GM19397 (cell line): ENCODE measurements around the gene TRIP6.

Experiments used
- ATAC-seq: cut with Tn5 transposase; IDR thresholded peaks from one replicate; pipeline ENCODE4 v1.9.1; 2021; ENCODE audit warnings: mild to moderate bottlenecking, moderate library complexity; ENCODE audit not compliant: unreplicated experiment

TRIP6 gene, protein sequence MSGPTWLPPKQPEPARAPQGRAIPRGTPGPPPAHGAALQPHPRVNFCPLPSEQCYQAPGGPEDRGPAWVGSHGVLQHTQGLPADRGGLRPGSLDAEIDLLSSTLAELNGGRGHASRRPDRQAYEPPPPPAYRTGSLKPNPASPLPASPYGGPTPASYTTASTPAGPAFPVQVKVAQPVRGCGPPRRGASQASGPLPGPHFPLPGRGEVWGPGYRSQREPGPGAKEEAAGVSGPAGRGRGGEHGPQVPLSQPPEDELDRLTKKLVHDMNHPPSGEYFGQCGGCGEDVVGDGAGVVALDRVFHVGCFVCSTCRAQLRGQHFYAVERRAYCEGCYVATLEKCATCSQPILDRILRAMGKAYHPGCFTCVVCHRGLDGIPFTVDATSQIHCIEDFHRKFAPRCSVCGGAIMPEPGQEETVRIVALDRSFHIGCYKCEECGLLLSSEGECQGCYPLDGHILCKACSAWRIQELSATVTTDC

DNA sequence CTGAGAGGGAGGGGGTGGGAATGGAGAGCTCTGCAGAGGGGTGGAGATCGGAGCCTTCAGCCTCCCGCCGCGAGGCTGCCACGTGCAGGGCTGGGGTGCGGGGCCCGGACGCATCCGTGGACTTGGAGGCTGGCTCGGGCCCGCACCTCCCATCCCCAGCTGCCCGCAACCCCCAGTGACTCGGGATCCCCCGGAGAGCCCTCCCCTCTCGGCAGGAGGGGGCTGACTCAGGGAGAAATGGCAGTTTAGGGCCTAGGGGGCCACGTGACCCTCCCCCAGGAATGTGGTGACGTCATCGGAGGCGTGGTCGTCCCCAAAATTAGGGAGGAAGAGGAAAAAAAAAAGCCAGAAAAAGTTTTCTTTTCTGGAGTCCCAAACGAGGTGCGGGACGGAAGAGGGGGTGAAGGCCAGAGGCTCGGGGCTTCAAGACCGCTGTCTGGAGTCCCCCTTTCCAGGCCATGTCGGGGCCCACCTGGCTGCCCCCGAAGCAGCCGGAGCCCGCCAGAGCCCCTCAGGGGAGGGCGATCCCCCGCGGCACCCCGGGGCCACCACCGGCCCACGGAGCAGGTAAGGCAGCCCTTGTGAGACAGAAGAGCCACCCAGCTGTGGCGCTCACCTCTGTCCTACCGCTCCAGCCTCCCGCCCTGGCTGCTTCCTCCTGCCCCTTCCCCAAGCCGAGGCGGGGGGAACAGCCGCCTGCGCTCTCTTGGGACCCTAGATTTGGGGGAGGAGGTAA lies at the start of gene TRIP6:
TRIP6 (plus strand) TSS at position 348 of the 736 bp plus-strand sequence; CDS start at position 459, 111 bp downstream.
- no peak for ATAC-seq

DNA sequence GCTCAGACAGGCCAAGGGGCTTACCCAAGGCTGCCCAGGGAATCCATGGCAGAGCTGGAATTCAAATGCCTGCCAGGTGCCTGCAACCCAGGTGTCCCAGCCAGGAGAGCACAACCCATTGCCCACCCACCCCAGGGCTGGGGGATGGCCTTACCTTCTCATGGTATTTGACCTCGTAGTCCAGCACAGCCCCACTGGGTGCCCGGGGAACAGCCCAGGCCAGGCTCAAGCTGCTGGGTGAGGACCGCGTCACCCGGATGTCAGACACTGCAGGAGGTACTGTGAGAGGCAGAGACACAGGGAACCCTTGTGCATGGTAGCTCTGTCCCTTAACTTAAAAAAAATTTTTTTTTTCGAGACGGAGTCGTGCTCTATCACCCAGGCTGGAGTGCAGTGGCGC lies 48.8 kb upstream of the TRIP6 start:
- no peak for ATAC-seq

DNA sequence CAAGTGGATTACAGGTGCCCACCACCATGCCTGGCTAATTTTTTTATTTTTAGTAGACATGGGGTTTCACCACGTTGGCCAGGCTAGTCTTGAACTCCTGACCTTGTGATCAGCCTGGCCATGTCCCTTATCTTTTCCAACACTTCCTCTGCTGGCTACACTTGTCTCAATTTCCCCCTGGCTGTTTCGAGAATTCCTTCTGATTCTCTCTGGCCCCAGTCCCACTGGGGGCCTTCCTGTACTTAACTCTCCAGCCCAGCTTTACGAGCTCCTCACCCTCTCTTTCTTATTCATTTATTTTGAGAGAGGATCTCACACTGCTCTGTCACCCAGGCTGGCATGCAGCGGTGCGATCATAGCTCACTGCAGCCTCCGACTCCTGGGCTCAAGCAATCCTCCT lies 48.4 kb upstream of the TRIP6 start:
- ATAC-seq, result no peak

DNA sequence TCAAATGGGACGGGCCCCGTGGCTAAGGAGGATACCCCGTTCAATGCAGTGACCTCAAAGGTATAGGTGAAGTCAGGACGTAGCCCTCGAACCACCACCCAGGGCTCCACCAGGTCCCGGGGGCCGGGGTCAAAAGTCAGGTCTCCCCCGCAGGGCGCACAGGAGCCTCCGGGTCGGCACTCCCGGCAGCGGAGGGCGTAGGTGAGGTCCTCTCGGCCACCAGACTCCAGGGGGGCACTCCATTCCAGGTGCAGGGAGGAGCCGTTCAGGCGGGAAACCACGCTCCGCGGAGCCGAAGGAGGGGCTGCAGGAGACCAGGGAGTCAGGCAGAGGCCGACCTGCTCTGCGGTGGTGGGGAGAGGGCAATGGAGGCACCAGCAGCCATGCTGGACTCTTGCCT lies 47.6 kb upstream of the TRIP6 start:
- no peak for ATAC-seq

DNA sequence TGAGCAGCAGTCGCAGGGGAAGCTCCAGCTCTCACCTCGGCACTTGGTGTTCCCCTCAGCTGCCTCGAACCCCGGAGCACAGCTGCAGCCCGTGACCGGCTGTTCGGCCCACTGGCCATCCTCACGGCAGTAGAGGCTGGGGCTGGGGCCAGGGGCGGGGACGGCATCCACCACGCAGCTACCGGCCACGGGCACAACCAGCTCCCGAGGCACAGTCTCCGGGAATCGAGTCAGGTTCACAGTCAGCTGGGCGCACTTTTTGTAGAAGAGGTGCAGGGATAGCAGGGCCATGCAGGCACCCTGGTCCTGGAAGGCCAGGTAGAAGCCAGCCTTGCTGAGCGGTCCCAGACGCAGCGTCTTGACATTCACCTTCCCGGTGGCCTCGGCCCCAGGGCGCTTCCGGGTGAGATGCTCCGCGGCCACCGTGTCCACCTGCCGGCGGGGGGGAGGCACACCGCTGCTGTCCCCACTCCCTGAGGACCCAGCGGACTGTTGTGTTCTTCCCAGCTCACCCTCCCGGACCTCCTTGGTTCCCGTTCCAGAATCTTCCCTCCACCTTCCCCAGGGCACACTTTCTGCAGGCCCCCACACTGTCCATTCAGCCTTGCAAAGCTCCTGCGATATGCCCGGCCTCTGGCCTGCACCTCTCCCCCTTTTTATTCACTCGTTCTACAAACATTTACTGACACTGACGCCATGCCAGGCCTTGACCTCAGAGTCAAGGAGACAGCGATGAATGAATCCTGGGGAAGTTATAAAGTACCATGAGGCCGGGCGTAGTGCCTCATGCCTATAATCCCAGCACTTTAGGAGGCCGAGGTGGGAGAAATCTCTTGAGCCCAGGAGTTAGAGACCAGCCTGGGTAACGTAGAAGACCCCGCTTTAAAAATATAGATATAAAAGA lies 44.7 kb upstream of the TRIP6 start:
- ATAC-seq, result no peak

DNA sequence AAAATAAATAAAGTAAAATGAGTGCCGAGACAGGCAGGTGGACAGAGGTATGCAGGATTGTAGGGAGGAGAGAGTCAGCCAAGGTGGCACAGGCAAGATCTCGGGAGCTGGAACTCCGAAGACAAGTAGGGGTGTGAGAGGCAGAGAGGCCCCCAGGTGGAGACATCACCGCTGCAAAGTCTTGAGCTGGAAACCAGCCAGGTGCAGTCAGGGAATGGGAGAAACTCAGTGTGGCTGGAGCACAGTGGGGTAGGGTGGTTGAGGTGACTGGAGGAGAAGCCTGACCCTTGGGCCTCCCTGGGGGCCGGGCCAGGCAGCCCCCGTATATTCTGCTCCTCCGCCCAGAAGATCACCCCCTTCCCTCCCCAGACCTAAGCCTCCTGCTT lies 44.1 kb upstream of the TRIP6 start:
- ATAC-seq, result no peak

DNA sequence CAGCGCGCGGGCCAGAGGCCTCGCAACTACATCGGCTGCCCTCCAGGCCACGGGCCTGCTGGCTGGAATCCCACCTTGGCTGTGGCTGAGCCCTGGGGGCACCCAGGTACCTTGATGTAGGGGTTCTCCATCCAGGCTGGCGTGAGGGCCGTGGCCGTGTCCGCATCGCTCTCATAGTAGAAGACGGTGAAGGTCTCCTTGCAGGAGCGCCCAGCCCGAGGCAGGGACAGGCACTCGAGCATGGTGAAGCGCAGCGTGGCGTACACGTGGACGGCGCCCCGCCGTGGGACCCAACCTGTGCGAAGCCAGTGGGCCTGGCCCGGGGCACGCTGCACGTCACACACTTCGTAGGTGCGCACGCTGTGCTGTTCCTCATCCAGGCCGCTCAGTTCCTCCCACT lies 43.7 kb upstream of the TRIP6 start:
- no peak for ATAC-seq

DNA sequence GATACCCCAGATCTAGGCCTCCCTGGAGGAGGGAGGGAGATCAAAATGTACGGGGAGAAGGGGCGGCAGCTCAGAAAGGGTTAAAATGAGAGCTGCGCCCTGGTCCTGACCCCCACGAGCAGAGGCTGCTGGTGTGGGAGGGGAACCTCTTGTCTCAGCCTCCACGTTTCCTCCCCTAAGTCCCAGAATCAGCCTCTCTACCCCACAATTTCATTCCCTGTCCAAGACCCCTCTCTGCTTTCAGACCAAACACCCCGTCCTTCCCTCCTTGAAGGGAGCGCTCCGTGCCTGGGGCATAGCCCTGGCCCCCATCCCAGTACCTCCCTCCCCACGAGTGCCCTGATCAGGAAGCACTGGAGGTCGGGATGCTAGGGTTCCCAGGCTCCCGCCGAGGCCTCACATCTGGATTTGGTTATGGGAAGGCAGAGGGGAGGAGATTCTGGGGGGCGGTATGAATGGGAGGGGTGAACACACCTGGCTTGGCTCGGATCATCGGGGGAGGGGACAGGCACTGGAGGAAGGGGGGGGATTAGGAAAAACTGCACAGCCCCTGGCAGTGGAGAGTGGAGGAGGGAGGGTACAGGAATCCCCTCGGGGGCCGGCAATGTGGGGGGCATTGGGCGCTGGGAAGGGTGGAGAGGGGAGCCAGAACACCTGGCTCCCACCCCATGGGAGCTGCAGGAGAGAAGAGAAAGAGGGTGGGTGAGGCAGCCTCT lies 42.5 kb upstream of the TRIP6 start:
- no peak for ATAC-seq

DNA sequence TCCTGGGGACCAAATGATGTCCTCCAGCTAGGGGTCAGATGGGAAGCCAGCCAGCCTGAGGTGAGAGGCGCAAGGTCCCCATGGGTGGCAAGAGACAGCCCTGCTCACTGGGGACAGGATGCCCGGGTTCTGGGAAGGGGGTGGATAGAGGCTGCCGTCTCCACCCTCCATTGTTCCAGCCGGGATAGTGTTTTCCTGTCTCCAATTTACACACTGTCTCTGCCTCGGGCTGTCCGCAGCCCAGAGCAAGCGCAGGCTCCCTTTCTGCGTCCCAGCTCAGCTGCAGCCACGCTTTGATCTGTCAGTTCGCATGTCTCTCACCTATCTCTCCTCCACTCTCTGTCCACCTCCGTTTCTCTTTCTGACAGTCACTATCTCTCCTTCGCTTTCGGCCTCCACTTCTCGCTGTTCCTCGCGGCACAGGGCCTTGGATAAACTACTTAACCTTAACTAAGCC lies 41.9 kb upstream of the TRIP6 start:
- no peak for ATAC-seq

DNA sequence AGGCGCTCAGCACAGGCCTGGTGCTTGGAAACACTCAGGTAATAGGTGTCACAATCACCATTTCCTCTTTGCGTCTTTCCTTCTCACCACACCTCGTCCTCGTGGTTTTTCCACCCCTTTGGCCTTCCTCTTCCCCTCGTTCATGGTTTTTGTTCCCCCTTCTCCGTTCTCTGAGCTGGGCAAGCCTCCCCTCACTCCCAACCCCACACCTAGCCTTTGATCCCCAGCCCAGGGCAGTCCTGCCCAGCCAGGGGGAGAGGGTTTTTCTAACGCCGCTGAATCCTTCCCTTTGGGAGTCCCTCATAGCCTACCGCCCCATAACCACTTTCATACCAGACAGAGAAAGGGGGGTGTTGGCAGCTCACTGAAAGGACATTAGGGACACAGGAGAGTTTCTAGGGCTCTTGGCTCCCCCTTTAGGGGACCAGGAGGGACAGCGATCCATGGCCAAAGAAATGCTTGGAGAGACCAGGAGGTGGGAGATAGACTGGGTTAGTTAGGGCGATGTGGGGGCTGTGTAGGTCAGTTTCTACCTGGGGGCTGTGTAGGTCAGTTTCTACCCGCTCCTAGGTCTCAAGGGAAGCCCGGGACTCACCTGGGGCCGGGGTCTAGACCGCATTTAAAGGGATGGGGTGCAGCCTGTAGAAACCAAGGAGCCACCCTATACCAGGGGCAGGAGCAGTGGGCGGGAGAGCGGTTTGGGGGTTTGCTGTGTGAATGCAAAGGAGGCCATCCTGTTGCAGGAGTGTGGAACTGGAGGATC lies 41.3 kb upstream of the TRIP6 start:
- no peak for ATAC-seq

DNA sequence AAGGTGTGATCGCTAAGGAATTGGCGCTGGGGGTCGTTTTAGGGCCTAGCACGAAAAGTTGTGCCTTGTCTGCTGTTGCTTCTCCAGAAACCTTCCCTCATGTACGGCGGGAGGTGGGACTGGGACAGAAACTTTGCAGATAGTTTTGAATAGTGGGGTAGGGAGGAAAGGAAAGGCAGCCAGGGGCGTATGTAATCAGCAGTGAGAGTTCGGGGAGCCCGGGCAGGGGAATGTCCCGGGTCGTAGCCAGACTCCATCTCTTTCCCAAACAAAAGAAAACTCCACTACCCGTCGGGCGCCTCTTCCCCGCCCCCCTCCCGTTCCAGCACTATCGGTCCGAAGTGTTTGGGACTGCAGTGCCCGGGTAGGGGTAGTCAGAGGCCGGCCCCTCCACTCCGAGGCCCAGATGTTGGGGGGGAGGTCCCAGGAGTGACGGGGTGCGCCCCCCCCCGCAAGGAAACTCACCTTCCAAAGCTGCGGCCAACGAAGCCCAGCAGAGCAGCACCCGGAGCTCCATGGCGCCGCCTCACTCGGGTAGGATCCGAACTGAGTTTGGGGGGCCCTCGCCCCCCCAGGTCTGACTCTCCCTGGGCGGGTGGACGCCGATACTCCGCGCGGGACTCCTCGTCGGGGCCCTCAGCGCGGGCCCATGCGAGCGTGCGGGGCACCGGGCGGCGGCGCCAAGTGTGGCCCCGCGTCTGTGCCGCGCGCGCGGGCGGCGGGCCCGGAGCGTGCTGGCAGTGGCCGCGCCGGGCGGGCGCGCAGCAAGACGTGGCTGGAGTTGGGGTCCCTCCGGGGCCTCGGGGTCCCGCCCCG lies 40.5 kb upstream of the TRIP6 start:
- ATAC-seq, result no peak

DNA sequence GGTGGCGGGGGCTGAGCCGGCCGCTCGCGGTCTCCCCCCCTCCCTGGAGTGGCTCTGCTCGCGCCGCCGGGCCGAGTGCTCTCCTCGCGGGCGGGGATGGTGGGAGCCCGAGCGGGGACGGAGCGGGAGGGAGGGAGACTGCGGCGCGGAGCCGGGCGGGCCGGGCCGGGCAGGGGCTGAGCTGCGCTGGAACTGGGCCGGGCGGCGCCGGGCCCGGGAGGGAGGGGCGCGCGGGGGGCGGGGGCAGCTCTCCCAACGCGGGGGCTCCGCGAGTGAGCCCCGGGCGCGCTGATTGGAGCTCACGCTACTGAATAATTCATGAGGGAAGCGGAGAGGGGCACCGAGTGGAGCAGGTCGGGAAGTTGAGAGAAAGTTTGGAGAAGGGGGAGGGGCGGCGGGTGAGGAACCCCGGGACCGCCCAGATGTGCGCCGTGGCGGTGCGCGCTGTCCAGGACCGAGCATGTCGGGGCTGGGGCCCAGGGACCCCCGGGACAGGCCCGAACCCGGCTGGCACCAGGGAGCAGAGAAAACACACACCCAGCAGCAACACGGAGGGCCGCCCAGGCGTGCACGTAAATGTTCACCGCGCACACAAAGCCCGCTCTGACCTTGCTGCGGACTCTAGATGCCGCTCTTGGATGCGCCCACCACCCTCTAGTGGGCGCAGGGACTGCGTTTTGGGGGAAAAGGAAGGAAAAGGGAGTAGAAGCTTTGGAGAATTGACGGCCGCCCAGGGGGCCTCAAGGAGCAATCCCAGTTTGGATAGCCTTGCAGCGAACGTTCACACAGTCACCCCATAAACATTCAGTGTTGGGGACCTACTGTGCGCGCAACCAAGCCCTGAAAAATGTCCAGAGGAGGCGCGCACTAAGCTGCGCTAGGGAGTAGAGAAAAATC lies 39.6 kb upstream of the TRIP6 start, which contains the start of gene EPHB4:
EPHB4 (minus strand) TSS at position 194 of the 897 bp plus-strand sequence. CDS start 493 bp downstream, outside the sequence.
- no peak for ATAC-seq

DNA sequence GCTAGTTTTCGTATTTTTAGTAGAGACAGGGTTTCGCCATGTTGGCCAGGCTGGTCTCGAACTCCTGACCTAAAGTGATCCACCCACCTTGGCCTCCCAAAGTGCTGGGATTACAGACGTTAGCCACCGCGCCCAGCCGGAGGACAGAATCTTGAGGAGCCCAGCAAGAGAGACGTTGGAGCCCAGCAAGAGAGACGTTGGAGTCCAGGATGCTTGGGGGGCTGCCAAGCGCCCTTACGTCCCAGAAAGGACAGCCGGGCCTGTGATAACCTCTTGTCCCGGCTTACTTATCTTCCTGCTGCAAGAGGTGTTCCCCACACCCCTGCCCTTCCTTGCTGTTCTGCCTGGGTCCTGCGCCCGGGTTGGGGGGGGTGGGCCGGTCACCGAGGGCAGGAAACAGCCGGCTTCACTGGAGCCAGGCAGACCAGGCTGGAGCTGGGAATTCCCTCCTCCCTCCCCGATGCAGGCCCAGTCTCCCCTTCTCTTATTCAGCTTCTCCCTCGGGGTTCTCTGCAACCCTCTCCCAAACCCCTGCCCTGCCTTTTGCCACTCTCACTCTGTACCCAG lies 38.0 kb upstream of the TRIP6 start:
- ATAC-seq, result no peak

DNA sequence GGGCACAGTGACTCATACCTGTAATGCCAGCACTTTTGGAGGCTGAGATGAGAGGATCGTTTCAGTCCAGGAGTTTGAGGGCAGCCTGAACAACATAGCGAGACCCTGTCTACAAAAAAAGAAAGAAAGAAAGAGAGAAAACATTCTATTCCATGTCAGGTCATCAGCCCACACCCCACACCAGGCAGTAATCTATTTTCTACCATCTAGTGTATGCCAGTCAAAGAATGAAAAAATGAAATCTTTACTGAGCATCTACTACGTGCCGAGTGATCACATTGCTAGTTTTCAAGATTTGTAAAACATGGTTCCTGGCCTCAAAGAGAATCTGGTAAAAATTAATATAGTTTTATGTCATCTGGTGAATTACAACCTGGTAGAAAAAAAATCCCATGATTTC lies 36.8 kb upstream of the TRIP6 start:
- no peak for ATAC-seq

DNA sequence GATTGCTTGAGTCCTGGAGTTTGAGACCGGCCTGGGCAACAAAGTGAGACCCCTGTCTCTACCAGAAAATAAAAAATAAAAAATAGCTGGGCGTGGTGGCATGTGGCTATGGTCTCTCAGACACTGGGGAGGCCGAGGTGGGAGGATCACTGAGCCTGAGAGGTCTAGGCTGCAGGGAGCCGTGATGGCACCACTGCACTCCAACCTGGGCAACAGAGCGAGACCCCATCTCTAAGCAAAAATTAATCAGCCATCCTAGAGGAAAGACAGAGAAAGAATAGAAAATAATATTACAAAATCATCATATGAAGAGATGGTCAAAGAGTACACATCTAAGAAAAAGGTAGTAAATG lies 34.9 kb upstream of the TRIP6 start:
- no peak for ATAC-seq

DNA sequence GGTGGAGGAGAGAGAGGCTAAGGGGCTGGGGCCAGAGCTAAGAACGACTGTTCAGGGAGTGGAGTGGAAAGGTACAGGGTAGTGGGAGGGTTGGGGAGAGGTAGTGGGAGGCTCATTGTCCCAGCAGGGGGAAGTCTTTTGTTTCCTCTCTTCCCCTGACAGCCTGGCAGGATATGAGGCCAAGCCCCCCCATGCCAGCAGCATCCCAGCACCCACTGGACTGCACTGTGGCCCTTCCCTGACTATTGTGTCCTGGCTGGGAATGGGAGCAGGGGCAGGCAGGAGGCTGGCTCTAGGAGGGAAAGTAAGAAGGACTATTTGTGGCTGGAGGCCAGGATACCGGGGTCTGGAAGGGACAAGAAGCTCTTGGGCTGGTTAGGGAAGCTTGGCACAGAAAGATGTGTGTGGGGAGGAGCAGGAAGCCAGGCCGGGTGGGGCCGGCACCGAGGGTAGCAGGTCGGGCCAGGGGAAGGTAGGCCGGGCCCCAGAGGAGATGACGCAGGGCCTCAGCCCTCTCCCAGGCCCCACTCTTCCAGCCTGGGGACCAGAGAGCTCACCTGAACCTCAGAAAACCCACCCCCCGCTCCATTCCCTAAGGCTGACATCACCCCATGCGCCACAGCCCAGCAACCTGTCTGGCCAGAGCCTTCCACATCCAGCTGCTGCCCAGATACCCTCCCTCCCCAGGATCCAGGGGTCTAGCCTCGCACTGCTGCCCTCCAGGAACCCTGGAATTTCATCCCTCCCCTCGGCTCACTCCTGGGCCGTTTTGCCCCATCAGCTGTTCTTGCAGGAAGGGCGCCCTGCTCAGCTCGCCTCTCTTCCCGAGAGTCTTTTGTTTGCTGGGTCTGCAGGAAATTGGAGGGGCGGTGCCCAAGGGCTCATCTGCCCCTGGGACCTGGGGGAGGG lies 31.0 kb upstream of the TRIP6 start:
- ATAC-seq, result no peak

DNA sequence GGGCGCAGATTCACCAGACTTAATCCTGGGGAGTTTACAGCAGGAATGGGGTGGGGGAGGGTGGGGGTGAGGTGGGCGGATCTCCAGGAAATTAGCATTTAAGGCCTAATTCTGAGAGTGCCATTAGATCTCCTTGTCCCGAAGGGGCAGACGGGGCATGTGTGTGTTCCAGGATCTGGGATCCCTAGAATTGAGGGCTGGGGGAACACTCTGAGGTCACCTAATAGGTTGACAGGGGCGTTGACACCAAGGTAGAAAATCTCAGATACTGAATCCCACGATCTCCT lies 30.4 kb upstream of the TRIP6 start:
- no peak for ATAC-seq
